ENCODE measurements around the gene CXCR4. TPM values are rescaled to one million over a fixed set of nuclear protein-coding genes. Genes with fewer than 3 reads are reported as not detected.

CXCR4 gene
- polyA plus RNA-seq, 1 donor from 2014 or later = 0.50 TPM

DNA sequence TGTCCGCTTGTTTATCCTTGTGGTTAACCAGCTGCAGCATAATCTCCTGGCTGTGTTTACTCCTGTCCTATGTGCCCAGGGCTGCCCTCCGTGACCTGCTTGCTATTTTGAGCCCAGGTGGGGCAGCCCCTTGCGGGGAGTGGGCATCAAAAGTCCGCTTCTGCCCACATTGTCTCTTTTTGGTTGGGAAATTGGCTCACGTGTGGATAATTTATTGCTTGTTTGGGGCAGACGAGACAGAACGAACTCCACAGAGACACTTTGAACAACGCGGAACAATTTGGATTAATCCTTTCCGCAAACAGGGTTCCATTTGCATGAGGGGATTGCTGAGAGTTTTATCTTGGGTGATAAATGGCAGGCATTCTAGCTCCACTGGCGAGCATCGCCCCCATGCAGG, 8.1 kb upstream of the CXCR4 start:
- H3K79me2 ChIP-seq (replicated peaks; ENCODE audit: insufficient read depth, low read length) = no peaks in the 10 kb centered on the region
- no peak overlapping the region for H3K4me2 ChIP-seq (ENCODE audit: low read length)
- no peaks in the 10 kb centered on the region for H3K36me3 ChIP-seq (ENCODE audit: insufficient read depth, low read length)
- no peak overlapping the region for H3K9ac ChIP-seq (ENCODE audit: low read length)
- H2AFZ ChIP-seq (ENCODE audit: low read depth, low read length) = no peak overlapping the region
- no peak for TF ChIP-seq RAD21 (conservative IDR thresholded peaks at IDR 0.05)
- no peak for TF ChIP-seq POLR2AphosphoS5 (IDR thresholded peaks at IDR 0.05)
- no peak for TF ChIP-seq SMC3 (conservative IDR thresholded peaks at IDR 0.05; ENCODE audit: poor library complexity)
- no peak for TF ChIP-seq EZH2 (IDR thresholded peaks at IDR 0.05; ENCODE audit: borderline replicate concordance, insufficient read depth, low read length, poor library complexity, severe bottlenecking)
- no peak for TF ChIP-seq MXI1 (conservative IDR thresholded peaks at IDR 0.05; ENCODE audit: poor library complexity, severe bottlenecking)
- TF ChIP-seq, protein P1, sequence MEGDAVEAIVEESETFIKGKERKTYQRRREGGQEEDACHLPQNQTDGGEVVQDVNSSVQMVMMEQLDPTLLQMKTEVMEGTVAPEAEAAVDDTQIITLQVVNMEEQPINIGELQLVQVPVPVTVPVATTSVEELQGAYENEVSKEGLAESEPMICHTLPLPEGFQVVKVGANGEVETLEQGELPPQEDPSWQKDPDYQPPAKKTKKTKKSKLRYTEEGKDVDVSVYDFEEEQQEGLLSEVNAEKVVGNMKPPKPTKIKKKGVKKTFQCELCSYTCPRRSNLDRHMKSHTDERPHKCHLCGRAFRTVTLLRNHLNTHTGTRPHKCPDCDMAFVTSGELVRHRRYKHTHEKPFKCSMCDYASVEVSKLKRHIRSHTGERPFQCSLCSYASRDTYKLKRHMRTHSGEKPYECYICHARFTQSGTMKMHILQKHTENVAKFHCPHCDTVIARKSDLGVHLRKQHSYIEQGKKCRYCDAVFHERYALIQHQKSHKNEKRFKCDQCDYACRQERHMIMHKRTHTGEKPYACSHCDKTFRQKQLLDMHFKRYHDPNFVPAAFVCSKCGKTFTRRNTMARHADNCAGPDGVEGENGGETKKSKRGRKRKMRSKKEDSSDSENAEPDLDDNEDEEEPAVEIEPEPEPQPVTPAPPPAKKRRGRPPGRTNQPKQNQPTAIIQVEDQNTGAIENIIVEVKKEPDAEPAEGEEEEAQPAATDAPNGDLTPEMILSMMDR (IDR thresholded peaks at IDR 0.05; ENCODE audit: poor library complexity, severe bottlenecking) = no peak
- TF ChIP-seq, protein P2, sequence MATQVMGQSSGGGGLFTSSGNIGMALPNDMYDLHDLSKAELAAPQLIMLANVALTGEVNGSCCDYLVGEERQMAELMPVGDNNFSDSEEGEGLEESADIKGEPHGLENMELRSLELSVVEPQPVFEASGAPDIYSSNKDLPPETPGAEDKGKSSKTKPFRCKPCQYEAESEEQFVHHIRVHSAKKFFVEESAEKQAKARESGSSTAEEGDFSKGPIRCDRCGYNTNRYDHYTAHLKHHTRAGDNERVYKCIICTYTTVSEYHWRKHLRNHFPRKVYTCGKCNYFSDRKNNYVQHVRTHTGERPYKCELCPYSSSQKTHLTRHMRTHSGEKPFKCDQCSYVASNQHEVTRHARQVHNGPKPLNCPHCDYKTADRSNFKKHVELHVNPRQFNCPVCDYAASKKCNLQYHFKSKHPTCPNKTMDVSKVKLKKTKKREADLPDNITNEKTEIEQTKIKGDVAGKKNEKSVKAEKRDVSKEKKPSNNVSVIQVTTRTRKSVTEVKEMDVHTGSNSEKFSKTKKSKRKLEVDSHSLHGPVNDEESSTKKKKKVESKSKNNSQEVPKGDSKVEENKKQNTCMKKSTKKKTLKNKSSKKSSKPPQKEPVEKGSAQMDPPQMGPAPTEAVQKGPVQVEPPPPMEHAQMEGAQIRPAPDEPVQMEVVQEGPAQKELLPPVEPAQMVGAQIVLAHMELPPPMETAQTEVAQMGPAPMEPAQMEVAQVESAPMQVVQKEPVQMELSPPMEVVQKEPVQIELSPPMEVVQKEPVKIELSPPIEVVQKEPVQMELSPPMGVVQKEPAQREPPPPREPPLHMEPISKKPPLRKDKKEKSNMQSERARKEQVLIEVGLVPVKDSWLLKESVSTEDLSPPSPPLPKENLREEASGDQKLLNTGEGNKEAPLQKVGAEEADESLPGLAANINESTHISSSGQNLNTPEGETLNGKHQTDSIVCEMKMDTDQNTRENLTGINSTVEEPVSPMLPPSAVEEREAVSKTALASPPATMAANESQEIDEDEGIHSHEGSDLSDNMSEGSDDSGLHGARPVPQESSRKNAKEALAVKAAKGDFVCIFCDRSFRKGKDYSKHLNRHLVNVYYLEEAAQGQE (IDR thresholded peaks at IDR 0.05; ENCODE audit: borderline replicate concordance) = no peak
- TF ChIP-seq EP300 (conservative IDR thresholded peaks at IDR 0.05; ENCODE audit: poor library complexity, severe bottlenecking) = no peak
- no peak for TF ChIP-seq TAF1 (IDR thresholded peaks at IDR 0.05; ENCODE audit: low read depth)
- H3K27ac ChIP-seq (ENCODE audit: low read length) = no peak overlapping the region
- H3K9me2 ChIP-seq (ENCODE audit: insufficient read depth, low read length) = no peaks in the 10 kb centered on the region
- H3K27me3 ChIP-seq (ENCODE audit: insufficient read depth, low read depth, low read length) = no peaks in the 10 kb centered on the region
- H4K20me1 ChIP-seq (ENCODE audit: insufficient read depth) = no peaks in the 10 kb centered on the region
- no peaks in the 10 kb centered on the region for H3K9me3 ChIP-seq (ENCODE audit: low read length)
- H3K4me3 ChIP-seq (ENCODE audit: low read length) = no peak overlapping the region
- H3F3A ChIP-seq (ENCODE audit: insufficient read depth, low read length, poor library complexity, severe bottlenecking) = no peaks in the 10 kb centered on the region

DNA sequence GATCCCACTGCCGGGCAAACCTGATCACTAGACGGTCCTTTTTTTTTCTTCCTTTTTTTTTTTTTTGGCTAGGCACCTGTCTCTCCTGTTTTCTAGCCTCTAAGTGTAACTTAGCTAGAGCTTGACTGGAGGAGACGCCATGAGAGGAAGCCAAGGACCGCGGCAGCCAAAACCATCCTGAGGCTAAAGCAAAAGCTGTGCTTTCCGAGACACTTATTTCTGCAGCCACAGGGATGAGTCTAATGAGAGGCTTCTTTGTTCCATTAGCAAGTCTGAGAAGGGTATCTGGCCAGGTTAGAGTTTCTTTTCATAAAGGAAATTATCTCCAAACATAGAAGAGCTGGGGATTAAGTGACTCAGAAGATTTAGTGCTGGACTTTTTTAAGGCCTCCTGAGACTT, 7.3 kb upstream of the CXCR4 start:
- H3K9me3 ChIP-seq (ENCODE audit: low read length) = no peaks in the 10 kb centered on the region
- no peak overlapping the region for H3K4me3 ChIP-seq (ENCODE audit: low read length)
- no peaks in the 10 kb centered on the region for H3K79me2 ChIP-seq (replicated peaks; ENCODE audit: insufficient read depth, low read length)
- H3K9me2 ChIP-seq (ENCODE audit: insufficient read depth, low read length) = no peaks in the 10 kb centered on the region
- no peaks in the 10 kb centered on the region for H3F3A ChIP-seq (ENCODE audit: insufficient read depth, low read length, poor library complexity, severe bottlenecking)
- H3K27me3 ChIP-seq (ENCODE audit: insufficient read depth, low read depth, low read length) = peaks cover 5% of the 10 kb centered on the region
- H3K4me2 ChIP-seq (ENCODE audit: low read length) = no peak overlapping the region
- no peaks in the 10 kb centered on the region for H4K20me1 ChIP-seq (ENCODE audit: insufficient read depth)
- no peaks in the 10 kb centered on the region for H3K36me3 ChIP-seq (ENCODE audit: insufficient read depth, low read length)
- TF ChIP-seq POLR2AphosphoS5 (IDR thresholded peaks at IDR 0.05) (no peak), EZH2 (IDR thresholded peaks at IDR 0.05; ENCODE audit: borderline replicate concordance, insufficient read depth, low read length, poor library complexity, severe bottlenecking) (no peak), SMC3 (conservative IDR thresholded peaks at IDR 0.05; ENCODE audit: poor library complexity) (no peak), TAF1 (IDR thresholded peaks at IDR 0.05; ENCODE audit: low read depth) (no peak), RAD21 (conservative IDR thresholded peaks at IDR 0.05) (no peak), MXI1 (conservative IDR thresholded peaks at IDR 0.05; ENCODE audit: poor library complexity, severe bottlenecking) (no peak), EP300 (conservative IDR thresholded peaks at IDR 0.05; ENCODE audit: poor library complexity, severe bottlenecking) (no peak)
- TF ChIP-seq, protein P1 (IDR thresholded peaks at IDR 0.05; ENCODE audit: poor library complexity, severe bottlenecking) = no peak
- TF ChIP-seq, protein P2 (IDR thresholded peaks at IDR 0.05; ENCODE audit: borderline replicate concordance) = no peak
- H3K9ac ChIP-seq (ENCODE audit: low read length) = no peak overlapping the region
- no peak overlapping the region for H2AFZ ChIP-seq (ENCODE audit: low read depth, low read length)
- H3K27ac ChIP-seq (ENCODE audit: low read length) = no peak overlapping the region
